ENCODE data around the gene ZNF8. TPM values are rescaled to one million over a fixed set of nuclear protein-coding genes. Genes with fewer than 3 reads are reported as not detected.

Gene ZNF8
- polyA plus RNA-seq, 1 donor from 2014 or later: 5.5 TPM

GRCh38 chr19:58350871-58351557 is 72.3 kb downstream of the ZNF8 start:
- TF ChIP-seq TAF1 (IDR thresholded peaks at IDR 0.05; ENCODE audit: low read depth): no peak
- no peak for TF ChIP-seq REST (IDR thresholded peaks at IDR 0.05; ENCODE audit: borderline replicate concordance)
- TF ChIP-seq RAD21 (conservative IDR thresholded peaks at IDR 0.05): no peak
- TF ChIP-seq POLR2AphosphoS5 (IDR thresholded peaks at IDR 0.05): no peak
- TF ChIP-seq EP300 (conservative IDR thresholded peaks at IDR 0.05; ENCODE audit: poor library complexity, severe bottlenecking): no peak
- TF ChIP-seq SMC3 (conservative IDR thresholded peaks at IDR 0.05; ENCODE audit: poor library complexity): no peak
- no peak for TF ChIP-seq MXI1 (conservative IDR thresholded peaks at IDR 0.05; ENCODE audit: poor library complexity, severe bottlenecking)
- H3K27ac ChIP-seq (ENCODE audit: low read length): no peak overlapping the region
- H4K20me1 ChIP-seq (ENCODE audit: insufficient read depth): no peaks in the 10 kb centered on the region
- H3K4me3 ChIP-seq (ENCODE audit: low read length): no peak overlapping the region
- H3K9me3 ChIP-seq (ENCODE audit: low read length): no peaks in the 10 kb centered on the region
- H3K79me2 ChIP-seq (replicated peaks; ENCODE audit: insufficient read depth, low read length): peaks cover 5% of the 10 kb centered on the region
- no peaks in the 10 kb centered on the region for H3F3A ChIP-seq (ENCODE audit: insufficient read depth, low read length, poor library complexity, severe bottlenecking)
- H3K9ac ChIP-seq (ENCODE audit: low read length): no peak overlapping the region
- no peaks in the 10 kb centered on the region for H3K27me3 ChIP-seq (ENCODE audit: insufficient read depth, low read depth, low read length)
- no peak overlapping the region for H2AFZ ChIP-seq (ENCODE audit: low read depth, low read length)
- no peaks in the 10 kb centered on the region for H3K9me2 ChIP-seq (ENCODE audit: insufficient read depth, low read length)
- no peak overlapping the region for H3K4me2 ChIP-seq (ENCODE audit: low read length)
- no peaks in the 10 kb centered on the region for H3K36me3 ChIP-seq (ENCODE audit: insufficient read depth, low read length)

- no peak for TF ChIP-seq CTCF (IDR thresholded peaks at IDR 0.05; ENCODE audit: poor library complexity, severe bottlenecking)
- TF ChIP-seq RAD21 (conservative IDR thresholded peaks at IDR 0.05): no peak
- no peak for TF ChIP-seq REST (IDR thresholded peaks at IDR 0.05; ENCODE audit: borderline replicate concordance)
- no peak for TF ChIP-seq POLR2AphosphoS5 (IDR thresholded peaks at IDR 0.05)
- no peak for TF ChIP-seq EP300 (conservative IDR thresholded peaks at IDR 0.05; ENCODE audit: poor library complexity, severe bottlenecking)
- TF ChIP-seq MXI1 (conservative IDR thresholded peaks at IDR 0.05; ENCODE audit: poor library complexity, severe bottlenecking): no peak
- no peak for TF ChIP-seq TAF1 (IDR thresholded peaks at IDR 0.05; ENCODE audit: low read depth)
- no peak for TF ChIP-seq EZH2 (IDR thresholded peaks at IDR 0.05; ENCODE audit: borderline replicate concordance, insufficient read depth, low read length, poor library complexity, severe bottlenecking)
- TF ChIP-seq SMC3 (conservative IDR thresholded peaks at IDR 0.05; ENCODE audit: poor library complexity): no peak
- H3F3A ChIP-seq (ENCODE audit: insufficient read depth, low read length, poor library complexity, severe bottlenecking): no peaks in the 10 kb centered on the region
- H3K27ac ChIP-seq (ENCODE audit: low read length): no peak overlapping the region
- H3K79me2 ChIP-seq (replicated peaks; ENCODE audit: insufficient read depth, low read length): peaks cover 5% of the 10 kb centered on the region
- no peaks in the 10 kb centered on the region for H3K9me2 ChIP-seq (ENCODE audit: insufficient read depth, low read length)
- no peak overlapping the region for H3K9ac ChIP-seq (ENCODE audit: low read length)
- H3K36me3 ChIP-seq (ENCODE audit: insufficient read depth, low read length): no peaks in the 10 kb centered on the region
- no peaks in the 10 kb centered on the region for H3K9me3 ChIP-seq (ENCODE audit: low read length)
- no peak overlapping the region for H2AFZ ChIP-seq (ENCODE audit: low read depth, low read length)
- H3K4me2 ChIP-seq (ENCODE audit: low read length): no peak overlapping the region
- H3K4me3 ChIP-seq (ENCODE audit: low read length): no peak overlapping the region
- H4K20me1 ChIP-seq (ENCODE audit: insufficient read depth): no peaks in the 10 kb centered on the region
- H3K27me3 ChIP-seq (ENCODE audit: insufficient read depth, low read depth, low read length): no peaks in the 10 kb centered on the region
Observed at GRCh38 chr19:58351558-58351878, 72.8 kb downstream of the ZNF8 start.
